Measurements from ENCODE around the gene CHRFAM7A.
"Not testable (repeated sequence)": the region's sequence is repeated elsewhere in the genome, so short reads cannot be mapped to it uniquely, and the experiment has no call there.

GRCh38 chr15:30326145-30326544 lies 67.2 kb downstream of the CHRFAM7A start:
- TF ChIP-seq HNRNPK (IDR thresholded peaks at IDR 0.05; ENCODE audit: low read depth, low read length, poor library complexity, severe bottlenecking); SAFB2 (IDR thresholded peaks at IDR 0.05; ENCODE audit: borderline replicate concordance, low read depth, low read length, severe bottlenecking); SMAD4 (CRISPR knock-in tag; conservative IDR thresholded peaks at IDR 0.05); POLR2A (conservative IDR thresholded peaks at IDR 0.05); BACH1 (tag; IDR thresholded peaks at IDR 0.05); ZNF449 (CRISPR knock-in tag; IDR thresholded peaks at IDR 0.05); TAF7 (tag; IDR thresholded peaks at IDR 0.05); TAF1 (IDR thresholded peaks at IDR 0.05; ENCODE audit: control insufficient read depth, extremely low read depth, insufficient read depth, low read length, severe bottlenecking); SMC3 (conservative IDR thresholded peaks at IDR 0.05; ENCODE audit: insufficient read depth, low read depth, low read length); BMI1 (IDR thresholded peaks at IDR 0.05; ENCODE audit: low read length): not testable (repeated sequence)
